ENCODE results near the gene SCYGR1.
"Not testable (repeated sequence)": the region's sequence is repeated elsewhere in the genome, so short reads cannot be mapped to it uniquely, and the experiment has no call there.

Gene SCYGR1, protein sequence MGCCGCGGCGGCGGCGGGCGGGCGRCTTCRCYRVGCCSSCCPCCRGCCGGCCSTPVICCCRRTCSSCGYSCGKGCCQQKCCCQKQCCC

GRCh38 chr2:227387583-227387982, at the start of gene SCYGR1:
Gene SCYGR1, minus strand, starts transcription at chr2:227387949. Its CDS starts 0 bp downstream, at chr2:227387949.
- DNase-seq = not testable (repeated sequence)

GRCh38 chr2:227436436-227437174, 48.9 kb upstream of the SCYGR1 start:
- no peak for DNase-seq

GRCh38 chr2:227433171-227433570, 45.4 kb upstream of the SCYGR1 start:
- no peak for DNase-seq

DNA sequence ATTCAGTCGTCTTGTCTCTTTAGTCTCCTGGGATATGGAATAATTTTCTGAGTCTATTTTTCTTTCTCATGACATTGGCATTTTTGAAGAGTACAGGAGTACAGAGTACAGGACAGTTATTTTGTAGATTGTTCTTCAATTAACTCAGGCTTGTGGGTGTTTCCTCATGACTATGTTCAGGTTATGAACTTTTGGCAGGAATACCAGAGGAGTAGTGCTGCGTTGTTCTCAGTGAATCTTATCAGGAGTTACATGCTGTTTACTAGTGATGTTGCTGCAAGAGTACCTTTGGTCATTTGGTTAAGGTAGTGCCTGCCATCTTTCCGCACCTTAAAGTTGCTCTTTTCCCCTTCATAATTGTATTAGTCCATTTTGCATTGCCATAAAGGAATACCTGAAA, 42.9 kb upstream of the SCYGR1 start:
- DNase-seq = no peak

DNA sequence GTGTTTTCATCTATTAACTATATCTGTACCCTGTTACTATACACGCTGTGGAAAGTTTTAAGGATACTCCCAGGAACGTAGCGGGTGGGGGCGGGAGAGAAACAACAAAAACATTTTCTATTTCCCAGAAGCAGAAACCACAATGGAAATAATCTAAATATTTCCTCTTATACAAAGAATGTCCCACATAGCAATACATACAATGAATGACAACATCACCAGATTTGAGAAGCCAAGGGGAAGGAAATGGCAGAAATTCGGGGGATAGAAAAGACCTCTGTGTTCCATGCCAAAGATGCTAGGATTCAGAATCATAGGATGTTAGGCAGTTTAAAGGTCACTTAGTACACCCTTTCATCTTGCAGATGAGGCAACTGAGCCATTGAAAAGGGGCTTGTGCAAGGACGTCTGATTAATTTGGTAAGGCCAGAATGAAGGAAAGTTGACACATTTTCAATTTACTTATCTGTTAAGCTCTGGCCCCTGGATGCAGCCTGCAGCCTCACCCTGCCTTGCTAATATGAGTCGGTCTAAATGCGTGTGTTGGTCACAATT, 41.1 kb upstream of the SCYGR1 start:
- DNase-seq = no peak

DNA sequence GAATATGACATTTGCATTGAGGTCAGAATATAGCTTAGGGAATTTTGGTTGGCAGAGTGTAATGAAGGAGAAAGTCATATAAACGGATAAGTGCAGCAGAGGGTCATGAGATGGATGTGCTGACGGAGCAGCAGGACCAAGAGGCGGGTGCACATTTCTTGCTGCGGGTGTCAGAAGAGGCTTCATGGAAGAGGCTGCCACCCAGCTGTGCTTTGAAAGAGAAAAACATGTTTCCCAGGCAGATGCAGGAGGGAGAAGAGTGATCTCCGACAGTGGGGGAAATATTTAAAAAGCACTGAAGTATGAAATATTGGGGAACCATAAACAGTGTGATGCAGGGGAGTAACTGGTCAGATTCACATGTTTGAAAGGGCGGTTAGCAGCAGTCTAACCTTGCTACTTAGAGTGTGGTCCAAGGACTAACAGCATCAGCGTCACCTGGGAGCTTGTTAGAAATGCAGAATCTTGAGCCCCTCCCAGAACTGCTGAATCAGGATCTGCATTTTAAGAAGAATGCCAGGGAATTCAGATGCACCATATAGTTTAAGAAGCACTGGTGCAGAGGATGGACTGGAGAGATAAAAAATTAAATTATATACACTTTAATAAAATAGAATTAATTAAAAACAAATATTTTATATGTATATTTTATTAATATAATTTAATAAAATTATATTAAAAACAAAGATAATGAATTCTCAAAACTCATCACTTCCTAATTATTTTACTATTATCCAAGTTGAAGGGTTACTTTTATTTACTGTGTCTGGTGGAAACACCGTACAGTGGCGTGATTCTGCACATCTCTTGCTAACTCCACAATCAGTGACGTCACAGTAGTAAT, 36.1 kb upstream of the SCYGR1 start:
- no peak for DNase-seq

- DNase-seq = no peak
These were observed 32.6 kb upstream of the SCYGR1 start for GRCh38 chr2:227420087-227421052.

GRCh38 chr2:227416701-227417100, 29.0 kb upstream of the SCYGR1 start:
- DNase-seq = no peak

DNA sequence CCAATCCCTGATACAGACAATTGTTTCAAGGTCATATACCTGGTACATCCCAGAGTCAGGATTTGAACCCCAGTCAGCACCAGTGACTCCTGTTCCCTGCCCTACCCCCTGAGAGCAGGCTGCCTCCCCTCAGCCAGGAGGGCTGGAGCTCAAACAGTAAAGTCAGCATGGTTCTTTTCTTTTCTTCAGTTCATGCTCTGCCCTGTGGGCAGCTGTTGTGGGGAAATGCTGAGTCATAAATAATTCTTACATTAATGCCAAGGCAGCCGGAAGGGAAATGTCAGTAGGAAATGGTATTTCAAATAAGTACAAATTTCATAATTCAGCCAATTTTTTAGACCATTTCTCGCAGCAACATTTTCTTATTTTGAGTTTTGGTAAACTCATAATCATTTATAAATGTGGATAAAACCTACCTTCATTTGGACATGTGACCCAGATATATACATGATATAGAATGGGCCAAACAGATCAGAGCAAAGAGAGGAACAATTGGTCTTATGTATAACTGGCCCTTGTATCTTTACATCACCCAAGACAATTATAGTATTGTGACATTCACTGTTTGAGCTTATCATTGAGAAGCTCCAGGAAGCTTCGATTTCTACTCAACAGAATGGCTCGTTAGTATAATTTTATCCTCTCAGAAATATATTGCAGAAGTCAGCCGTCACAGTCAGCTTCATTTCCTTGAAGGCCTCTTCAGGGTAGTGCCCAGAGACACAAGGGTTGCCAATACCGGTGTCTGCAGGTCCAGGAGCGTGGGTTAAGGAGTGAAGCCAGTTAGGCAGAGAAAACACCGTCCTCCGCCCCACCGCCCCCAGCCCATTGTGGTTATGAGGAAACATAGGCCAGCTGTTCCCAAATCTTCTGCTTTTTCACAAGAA, 28.0 kb upstream of the SCYGR1 start:
- no peak for DNase-seq

DNA sequence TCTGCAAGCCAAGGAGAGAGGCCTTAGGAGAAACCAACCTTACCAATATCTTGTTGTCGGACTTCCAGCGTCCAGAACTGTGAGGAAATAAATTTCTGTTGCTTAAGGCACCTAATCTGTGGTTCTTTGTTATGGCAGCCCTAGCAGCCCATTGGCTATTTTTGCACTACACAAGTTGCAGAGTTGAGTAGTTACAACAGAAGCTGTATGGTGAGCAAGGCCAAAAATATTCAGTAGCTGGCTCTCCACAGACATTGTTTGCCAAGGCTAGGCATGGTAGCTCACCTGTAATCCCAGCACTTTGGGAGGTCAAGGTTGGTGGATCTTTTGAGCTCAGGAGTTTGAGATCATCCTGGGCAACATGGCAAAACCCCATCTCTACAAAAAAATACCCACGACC, 27.1 kb upstream of the SCYGR1 start:
- DNase-seq = no peak

- DNase-seq = no peak
These were observed 25.6 kb upstream of the SCYGR1 start for GRCh38 chr2:227413371-227413770.

- no peak for DNase-seq
These were observed 25.1 kb upstream of the SCYGR1 start for GRCh38 chr2:227412877-227413276.

DNA sequence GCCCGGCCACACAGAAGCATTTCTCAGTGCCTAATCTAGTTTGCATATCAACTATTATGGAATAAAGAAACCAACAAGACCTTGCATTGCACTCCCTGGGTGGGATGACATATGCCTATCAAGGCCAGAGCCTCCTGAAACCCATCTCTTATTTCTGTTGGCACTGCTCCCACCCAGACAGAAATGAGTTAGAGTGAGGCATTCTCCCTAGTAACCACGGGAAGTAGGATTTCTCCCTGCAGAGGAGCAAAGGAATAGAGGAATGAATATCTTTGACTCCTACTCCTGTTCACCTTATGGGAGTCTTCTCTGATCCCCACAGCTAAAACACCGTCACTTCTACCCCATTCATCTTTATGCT, 24.2 kb upstream of the SCYGR1 start:
- no peak for DNase-seq

GRCh38 chr2:227411320-227411989, 23.7 kb upstream of the SCYGR1 start:
- DNase-seq = peak in 1 of 4 experiments; percentile 1

DNA sequence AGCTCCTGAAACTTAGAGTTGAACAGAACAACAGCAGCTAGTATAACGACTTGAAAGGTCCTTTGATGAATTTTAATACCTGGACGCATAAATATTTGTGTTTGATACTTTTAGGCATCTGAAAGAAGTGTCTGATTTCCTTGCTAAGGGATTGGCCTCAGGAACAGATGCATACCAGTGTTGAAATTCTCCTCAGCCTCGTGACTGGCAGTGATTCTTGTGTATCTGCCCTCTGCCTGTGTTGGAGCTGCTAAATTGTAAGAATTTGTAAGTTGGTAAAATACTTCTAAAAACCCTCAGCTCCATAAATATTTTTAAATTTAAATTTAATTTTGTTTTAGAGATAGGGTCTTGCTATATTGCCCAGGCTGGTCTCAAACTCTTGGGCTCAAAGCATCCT, 22.4 kb upstream of the SCYGR1 start:
- DNase-seq = no peak

DNA sequence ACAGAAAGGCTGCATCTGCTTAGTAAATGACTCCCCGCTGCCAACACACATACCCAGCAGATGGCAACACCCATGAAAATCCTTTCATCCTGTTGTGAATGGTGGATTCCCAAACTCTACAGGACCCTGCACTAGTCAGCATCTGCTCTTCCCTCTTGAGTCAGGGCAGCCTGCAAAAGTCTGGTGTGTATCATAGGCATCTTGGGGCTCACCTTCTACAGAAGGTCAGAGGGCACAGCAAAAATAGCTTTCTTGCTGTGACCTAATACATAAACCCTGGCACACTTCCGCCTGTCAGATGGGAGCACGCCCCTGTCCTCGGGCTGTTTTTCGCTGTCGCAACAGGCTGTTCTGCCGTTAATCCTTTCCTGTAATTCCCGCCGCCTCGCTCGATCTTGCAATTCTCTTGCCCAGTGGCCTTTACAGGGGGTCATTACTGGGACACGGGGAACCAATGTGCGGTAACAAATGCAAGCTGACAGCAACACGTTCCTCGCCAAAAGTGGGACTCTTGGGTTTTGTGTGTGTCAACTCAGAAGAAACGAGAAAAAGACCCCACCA, 19.9 kb upstream of the SCYGR1 start:
- no peak for DNase-seq

DNA sequence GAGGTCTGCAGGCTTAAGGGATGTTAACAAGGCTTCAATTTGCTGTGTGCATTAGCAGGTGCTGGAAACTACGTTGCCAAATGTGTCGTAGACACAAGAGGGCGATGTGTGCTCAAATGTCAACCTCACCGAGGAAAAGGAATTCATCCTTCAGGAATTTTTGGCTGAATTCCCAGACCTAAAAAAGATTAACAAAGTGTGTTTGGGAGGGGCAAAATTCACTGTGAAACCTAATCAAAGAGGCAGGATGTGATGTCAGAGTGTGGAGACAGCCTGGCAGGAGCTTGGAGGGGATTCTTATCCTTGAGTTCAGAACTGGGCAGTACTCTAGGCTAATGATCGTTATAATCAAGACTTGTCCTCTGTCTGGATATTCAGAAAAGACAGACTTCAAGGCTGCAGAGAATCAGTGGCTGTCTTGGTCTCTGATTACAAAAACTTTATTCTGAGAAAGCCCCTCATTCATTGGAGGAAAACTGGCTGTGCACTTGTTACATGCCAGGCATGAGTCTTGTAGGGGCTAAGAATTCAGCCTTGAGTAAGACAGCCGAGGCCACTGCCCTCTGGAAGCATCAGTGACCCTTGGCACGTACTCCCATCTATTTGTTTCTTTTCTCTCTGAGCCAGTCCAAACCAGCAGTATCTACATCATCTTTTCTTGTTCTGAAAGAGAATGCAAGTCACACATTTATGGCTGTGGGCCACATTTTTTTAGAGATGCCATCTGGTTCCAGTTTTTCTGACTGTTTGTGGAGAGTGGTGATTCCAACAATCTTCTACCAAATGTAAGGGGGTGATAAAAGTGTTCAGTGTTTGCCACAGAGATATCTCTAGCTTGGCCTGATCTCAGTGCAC, 18.7 kb upstream of the SCYGR1 start:
- no peak for DNase-seq

DNA sequence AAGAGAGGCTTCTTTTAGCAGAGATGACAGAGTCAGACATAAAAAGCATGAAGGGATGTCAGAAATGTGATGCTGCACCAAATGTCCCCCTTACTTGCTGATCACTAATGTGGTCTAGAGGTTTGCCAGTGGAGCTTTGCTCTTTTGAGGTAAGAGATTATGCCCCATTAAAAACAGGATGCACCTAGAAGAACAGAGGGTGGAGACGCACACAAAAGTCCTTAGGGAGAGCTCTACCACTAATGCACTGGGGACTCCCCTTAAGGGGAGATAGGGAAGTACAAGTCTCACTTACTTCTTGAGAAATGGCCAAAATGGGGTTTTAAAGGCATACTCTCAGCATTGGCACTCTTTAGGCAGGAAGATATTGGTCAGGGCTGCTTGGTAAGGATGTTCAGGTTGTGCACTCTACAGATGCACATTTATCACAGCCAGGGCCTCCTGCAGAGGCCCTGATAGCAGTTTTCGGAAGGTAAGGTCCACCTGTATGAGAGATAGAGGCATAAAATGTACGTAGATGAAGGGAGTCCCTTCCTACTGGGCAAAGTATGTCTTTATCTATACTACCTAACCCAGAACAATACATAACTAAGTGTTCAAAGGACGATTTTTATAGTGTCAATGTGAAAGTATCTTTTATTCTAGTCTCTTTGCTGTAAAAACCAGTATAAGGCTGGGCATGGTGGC, 17.0 kb upstream of the SCYGR1 start:
- no peak for DNase-seq

- DNase-seq = no peak
These were observed 15.2 kb upstream of the SCYGR1 start for GRCh38 chr2:227402959-227403358.

All from activated CD4-positive, CD25-positive, alpha-beta regulatory T cell (primary cell).